Epithelial cell of proximal tubule (primary cell): ENCODE results near the gene ZDHHC23. TPM values are rescaled to one million over a fixed set of nuclear protein-coding genes. Genes with fewer than 3 reads are reported as not detected.

Experiments
- DNase-seq: peaks from one replicate; pipeline ENCODE4 v3.0.0-alpha.2; 2011; ENCODE audit warnings: low read depth
- H3K4me3 ChIP-seq: 2 replicates; pipeline ENCODE4 v1.5.1; 2011; ENCODE audit warnings: low read depth, mild to moderate bottlenecking, low read length
- total RNA-seq: library from RNA; depleted of rRNA; stranded (reverse); fragments of >200 nt; gene quantifications from 2 replicates; pipeline ENCODE4 v1.2.3, GENCODE V29; 2015
- TF ChIP-seq, protein P1 (sequence below): conservative IDR thresholded peaks from 2 replicates; pipeline ENCODE4 v1.5.1; 2012; ENCODE audit warnings: low read depth, mild to moderate bottlenecking, low read length

The ZDHHC23 gene
- total RNA-seq, 1 donor from 2014 or later: 3.5 TPM

DNA sequence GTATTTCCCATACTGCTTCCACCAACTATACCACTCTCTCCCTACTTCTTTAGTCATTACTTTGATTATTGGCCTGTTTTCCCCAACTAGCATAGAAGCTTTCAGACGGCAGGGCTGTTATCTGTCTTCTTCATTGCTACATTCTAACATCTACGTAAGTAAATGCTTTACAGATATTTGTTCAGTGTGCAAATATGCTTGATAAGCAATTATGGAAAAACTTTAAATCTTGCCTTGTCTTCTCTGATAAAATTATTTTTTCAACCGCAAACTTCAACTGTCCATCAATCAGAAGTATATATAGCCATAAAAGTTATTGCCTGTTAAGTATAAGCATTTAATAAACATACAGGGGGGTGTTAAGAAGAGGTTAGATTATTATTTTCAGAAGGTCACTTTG lies 35.7 kb downstream of the ZDHHC23 start:
- no peak for DNase-seq
- TF ChIP-seq, protein P1, sequence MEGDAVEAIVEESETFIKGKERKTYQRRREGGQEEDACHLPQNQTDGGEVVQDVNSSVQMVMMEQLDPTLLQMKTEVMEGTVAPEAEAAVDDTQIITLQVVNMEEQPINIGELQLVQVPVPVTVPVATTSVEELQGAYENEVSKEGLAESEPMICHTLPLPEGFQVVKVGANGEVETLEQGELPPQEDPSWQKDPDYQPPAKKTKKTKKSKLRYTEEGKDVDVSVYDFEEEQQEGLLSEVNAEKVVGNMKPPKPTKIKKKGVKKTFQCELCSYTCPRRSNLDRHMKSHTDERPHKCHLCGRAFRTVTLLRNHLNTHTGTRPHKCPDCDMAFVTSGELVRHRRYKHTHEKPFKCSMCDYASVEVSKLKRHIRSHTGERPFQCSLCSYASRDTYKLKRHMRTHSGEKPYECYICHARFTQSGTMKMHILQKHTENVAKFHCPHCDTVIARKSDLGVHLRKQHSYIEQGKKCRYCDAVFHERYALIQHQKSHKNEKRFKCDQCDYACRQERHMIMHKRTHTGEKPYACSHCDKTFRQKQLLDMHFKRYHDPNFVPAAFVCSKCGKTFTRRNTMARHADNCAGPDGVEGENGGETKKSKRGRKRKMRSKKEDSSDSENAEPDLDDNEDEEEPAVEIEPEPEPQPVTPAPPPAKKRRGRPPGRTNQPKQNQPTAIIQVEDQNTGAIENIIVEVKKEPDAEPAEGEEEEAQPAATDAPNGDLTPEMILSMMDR: no peak
- no peak overlapping the region for H3K4me3 ChIP-seq

DNA sequence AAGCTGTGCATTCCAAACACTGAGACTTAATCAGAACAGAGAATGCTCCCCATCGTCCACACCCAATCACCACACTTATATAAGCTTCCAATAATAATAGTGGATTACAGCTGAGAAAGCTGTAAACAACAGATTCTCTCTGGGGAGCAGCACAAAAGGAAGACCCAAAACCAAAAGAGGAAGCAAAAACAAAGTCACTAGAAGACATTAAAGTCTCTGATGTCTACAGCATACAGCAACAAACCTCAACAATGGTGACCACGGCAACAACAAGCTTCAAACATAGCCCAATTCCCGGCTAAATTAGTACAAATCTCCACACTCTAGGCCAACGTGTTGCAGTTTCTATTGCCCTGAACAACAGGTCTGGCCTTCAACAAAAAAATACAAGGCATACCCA lies 37.7 kb downstream of the ZDHHC23 start:
- TF ChIP-seq, protein P1: no peak
- no peak for DNase-seq
- H3K4me3 ChIP-seq: no peak overlapping the region

DNA sequence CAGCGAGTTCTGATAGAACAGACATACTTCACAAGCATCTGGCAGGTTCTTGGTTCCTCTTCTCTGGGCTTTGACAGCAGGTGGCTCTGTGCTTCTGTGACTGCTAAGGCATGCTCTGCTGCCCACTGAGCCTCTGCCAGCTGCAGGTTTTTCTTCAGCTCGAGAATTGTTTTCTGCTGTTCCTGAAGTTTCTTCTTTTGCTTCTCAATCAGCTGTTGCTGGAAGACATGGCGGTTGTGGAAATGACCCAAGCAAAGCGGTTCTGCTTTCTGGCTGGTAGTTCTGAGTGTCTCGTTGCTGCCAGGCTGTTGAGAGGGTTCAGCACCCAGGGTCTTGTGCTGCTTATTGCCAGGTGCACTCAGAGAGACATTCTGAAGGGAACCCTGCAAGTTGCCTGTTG lies 57.7 kb downstream of the ZDHHC23 start:
- no peak overlapping the region for H3K4me3 ChIP-seq
- DNase-seq: no peak
- TF ChIP-seq, protein P1: no peak

DNA sequence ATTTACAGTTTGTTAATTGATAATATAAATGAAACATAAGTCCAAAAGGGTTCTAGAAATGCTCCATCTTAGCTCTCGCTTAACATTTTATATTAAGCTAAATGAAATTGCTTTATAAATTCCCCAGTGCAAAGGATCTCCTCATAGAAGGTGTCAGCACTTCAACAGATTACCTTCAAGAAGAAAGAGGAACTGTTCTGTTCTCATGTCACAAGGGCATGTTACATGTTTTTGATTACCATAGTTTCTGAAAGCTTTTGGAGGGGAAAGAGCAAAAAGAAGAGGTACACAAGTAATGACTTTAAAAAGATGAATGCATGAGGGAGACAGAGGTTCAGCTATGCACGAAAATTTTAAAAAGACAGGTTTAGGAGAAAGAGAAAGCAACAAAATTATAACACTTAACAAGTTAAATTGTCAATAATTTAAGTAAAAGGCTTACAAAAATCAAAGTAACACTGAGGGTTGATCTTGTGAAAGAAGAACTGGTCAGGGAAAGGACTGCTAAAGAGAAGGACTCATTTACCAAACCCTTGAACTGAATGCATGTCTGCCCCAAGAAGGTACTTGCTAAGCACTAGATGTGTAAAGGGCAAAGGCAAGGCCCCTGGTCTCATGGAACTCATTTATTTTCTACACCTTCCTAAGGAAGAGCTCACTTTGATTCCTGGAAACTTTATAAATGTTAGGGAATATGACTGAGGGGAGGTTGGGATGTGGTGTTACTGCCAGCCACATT lies 63.4 kb downstream of the ZDHHC23 start:
- TF ChIP-seq, protein P1: no peak
- no peak for DNase-seq
- no peak overlapping the region for H3K4me3 ChIP-seq

Other genes with a start within 250 kb of the ZDHHC23 start
- gene NAA50, start 201.8 kb upstream of the ZDHHC23 start, total RNA-seq: 135 and 161 TPM in 2 replicates
- 40.4 and 42.2 TPM in 2 replicates for gene ATP6V1A, start 201.0 kb upstream of the ZDHHC23 start, total RNA-seq
- gene GRAMD1C, start 109.2 kb upstream of the ZDHHC23 start, total RNA-seq: 1.6 and 8.6 TPM in 2 replicates
- gene CCDC191, start 108.5 kb downstream of the ZDHHC23 start, total RNA-seq: 1.2 and 2.1 TPM in 2 replicates
- gene QTRT2, start 108.7 kb downstream of the ZDHHC23 start, total RNA-seq: 22.6 and 24.2 TPM in 2 replicates
- gene DRD3, start 231.0 kb downstream of the ZDHHC23 start, total RNA-seq: not detected in 2 replicates